HCT116 (cell line): Measurements from ENCODE around the gene GATB. TPM values are rescaled to one million over a fixed set of nuclear protein-coding genes. Genes with fewer than 3 reads are reported as not detected.
A peak's percentile ranks its signal among the peaks of the same experiment; 100 is the strongest.

Source experiments
- ATAC-seq: fragments of 200-7000 bp; cut with Tn5 transposase; 2 replicates; pipeline ENCODE4 v1.9.1; 2020; ENCODE audit warnings: mild to moderate bottlenecking, moderate library complexity
- BruUV-seq: library from RNA; stranded (reverse); fragments of 400-500 nt; replicated peaks from 2 replicates; lab custom pipeline; 2021; lab: Mats Ljungman, UMichigan
- CTCF ChIA-PET: fragments of 300-600 bp; sonication (Branson Sonifier 250); formaldehyde crosslinking; loops from one replicate; lab custom pipeline; 2021; ENCODE audit warnings: antibody characterized with exemption; lab: Charles Lee
- POLR2A ChIA-PET: fragments of 300-600, 350-600 bp; sonication (Branson Sonifier 250); formaldehyde crosslinking; loops from one replicate; lab custom pipeline; 2021; ENCODE audit warnings: antibody characterized with exemption; lab: Charles Lee
- RAD21 ChIA-PET, 2 experiments: fragments of 300-600 bp; sonication (Branson Sonifier 250); formaldehyde crosslinking; loops; one replicate each; lab custom pipeline; 2023; ENCODE audit warnings: low total read pairs in 2 of 2; ENCODE audit not compliant: uncharacterized antibody in 2 of 2, unreplicated experiment in 2 of 2, low non-redundant PET in 1 of 2; lab: Charles Lee
- DNase-seq: peaks from one replicate; pipeline ENCODE4 v3.0.0-alpha.2; 2010; ENCODE audit warnings: low read depth, low spot score
- H2AFZ ChIP-seq: fragments of 200-600 bp; shearing (Covaris generic), sonication (generic); 2 replicates; pipeline ENCODE4 v1.6.1; 2017; ENCODE audit warnings: low read depth, mixed run types, mixed read lengths, antibody characterized with exemption, low read length; ENCODE audit not compliant: poor library complexity, severe bottlenecking
- H3K27ac ChIP-seq: 2 replicates; pipeline ENCODE4 v1.5.1; 2012; ENCODE audit warnings: low read depth, low read length
- H3K27me3 ChIP-seq: fragments of 200-600 bp; sonication (generic); 2 replicates; pipeline ENCODE4 v1.6.1; 2016; ENCODE audit warnings: mixed run types, low read length, mixed read lengths; ENCODE audit not compliant: insufficient read depth
- H3K36me3 ChIP-seq, 2 experiments: fragments of 200-500 bp in 1 of 2; fragments of 200-600 bp in 1 of 2; sonication (Bioruptor generic) in 1 of 2; sonication (generic) in 1 of 2; 2 replicates each; pipeline versions ENCODE4 v1.5.1 to v1.6.1; 2014 to 2016; ENCODE audit warnings: low read length in 2 of 2, inconsistent platforms in 1 of 2, mixed read lengths in 1 of 2, mixed run types in 1 of 2; ENCODE audit not compliant: insufficient read depth in 2 of 2, control insufficient read depth in 1 of 2
- H3K4me1 ChIP-seq, 2 experiments: fragments of 200-600 bp in 1 of 2; sonication (generic) in 1 of 2; 2 replicates each; pipeline versions ENCODE4 v1.5.1 to v1.6.1; 2012 to 2017; ENCODE audit warnings: low read length in 2 of 2, inconsistent platforms in 1 of 2, mild to moderate bottlenecking in 1 of 2, mixed read lengths in 1 of 2, mixed run types in 1 of 2, moderate library complexity in 1 of 2; ENCODE audit not compliant: insufficient read depth in 2 of 2, control insufficient read depth in 1 of 2
- H3K4me2 ChIP-seq: fragments of 200-600 bp; sonication (generic); 2 replicates; pipeline ENCODE4 v1.6.1; 2017; ENCODE audit warnings: mixed run types, low read length, mixed read lengths
- H3K4me3 ChIP-seq, 2 experiments: fragments of 200-600 bp in 1 of 2; sonication (generic) in 1 of 2; replicated peaks in 1 of 2; 2 replicates each; pipeline ENCODE4 v1.5.1; 2011 to 2016; ENCODE audit warnings: low read length in 2 of 2, control low read depth in 1 of 2, low read depth in 1 of 2, mild to moderate bottlenecking in 1 of 2, mixed read lengths in 1 of 2, mixed run types in 1 of 2
- H3K79me2 ChIP-seq: fragments of 200-600 bp; sonication (generic); 2 replicates; pipeline ENCODE4 v1.6.1; 2017; ENCODE audit warnings: mild to moderate bottlenecking, mixed run types, low read length, moderate library complexity, mixed read lengths; ENCODE audit not compliant: insufficient read depth
- H3K9ac ChIP-seq: fragments of 200-600 bp; sonication (generic); 2 replicates; pipeline ENCODE4 v1.6.1; 2016; ENCODE audit warnings: low read length, mixed read lengths
- H3K9me2 ChIP-seq: fragments of 200-600 bp; sonication (generic), shearing (Covaris generic); 2 replicates; pipeline ENCODE4 v1.6.1; 2017; ENCODE audit warnings: mixed run types, mild to moderate bottlenecking, moderate library complexity; ENCODE audit not compliant: insufficient read depth
- H3K9me3 ChIP-seq, 2 experiments: fragments of 200-500 bp in 1 of 2; fragments of 200-600 bp in 1 of 2; sonication (Bioruptor generic) in 1 of 2; sonication (generic) in 1 of 2; 2 replicates each; pipeline ENCODE4 v1.6.1; 2014 to 2017; ENCODE audit warnings: low read length in 2 of 2, mixed read lengths in 2 of 2, inconsistent platforms in 1 of 2, low read depth in 1 of 2, mild to moderate bottlenecking in 1 of 2, mixed run types in 1 of 2, moderate library complexity in 1 of 2; ENCODE audit not compliant: control insufficient read depth in 1 of 2, insufficient read depth in 1 of 2
- H4K20me1 ChIP-seq: fragments of 200-600 bp; sonication (generic), shearing (Covaris generic); 2 replicates; pipeline ENCODE4 v1.6.1; 2017; ENCODE audit warnings: mixed run types, mild to moderate bottlenecking, moderate library complexity; ENCODE audit not compliant: insufficient read depth
- CBX3 ChIP-seq: IDR thresholded peaks from 2 replicates; pipeline ENCODE4 v1.6.1; 2012; ENCODE audit warnings: low read depth
- EGR1 ChIP-seq: IDR thresholded peaks from 2 replicates; pipeline ENCODE4 v1.6.1; 2012; ENCODE audit warnings: low read depth
- EZH2 ChIP-seq: fragments of 200-600 bp; sonication (generic); IDR thresholded peaks from 2 replicates; pipeline ENCODE4 v1.6.1; 2017; ENCODE audit warnings: antibody characterized with exemption, mixed run types
- RAD21 ChIP-seq: IDR thresholded peaks from 2 replicates; pipeline ENCODE4 v1.6.1; 2012; ENCODE audit warnings: low read depth, mild to moderate bottlenecking
- YY1 ChIP-seq: IDR thresholded peaks from 2 replicates; pipeline ENCODE4 v1.6.1; 2011; ENCODE audit warnings: low read length, low read depth, moderate library complexity, mild to moderate bottlenecking; ENCODE audit not compliant: insufficient replicate concordance; ENCODE audit errors: extremely low read depth
- intact Hi-C: fragments of 100-400 bp; cut with micrococcal nuclease; formaldehyde crosslinking; loops from 2 replicates; pipeline ENCODE4 v1.10.0; 2022
- total RNA-seq: library from RNA; stranded (reverse); gene quantifications from one replicate; pipeline ENCODE4 v1.2.1, GENCODE V29; 2021; ENCODE audit not compliant: unreplicated experiment
- TF ChIP-seq, protein P1 (sequence below), 3 experiments: fragments of 200-600 bp in 1 of 3; sonication (generic) in 1 of 3; IDR thresholded peaks in 2 of 3; conservative IDR thresholded peaks in 1 of 3; 2 replicates each; pipeline ENCODE4 v1.5.1; 2012 to 2017; ENCODE audit warnings: low read depth in 2 of 3, low read length in 2 of 3, antibody characterized with exemption in 1 of 3, borderline replicate concordance in 1 of 3, control low read depth in 1 of 3, mild to moderate bottlenecking in 1 of 3, mixed read lengths in 1 of 3, mixed run types in 1 of 3, moderate library complexity in 1 of 3; ENCODE audit not compliant: insufficient read depth in 1 of 3

The GATB gene
- total RNA-seq, 1 experiment from 2014 or later = 29.3 TPM

- POLR2A ChIA-PET = interaction anchor here (0.7 kb wide), 1 partner anchor 440 kb away, joined by 8 read pairs; no protein-coding TSS in a partner anchor
- peak overlapping the region; percentile 30; the same call in 1 of the 2 replicates for H3K4me2 ChIP-seq
- no peaks in the 10 kb centered on the region for H3K9me2 ChIP-seq
- ATAC-seq (peak; percentile 96), DNase-seq (peak; percentile 51)
- H2AFZ ChIP-seq = peak overlapping the region; percentile 98
- H3K9ac ChIP-seq = no peak overlapping the region
- RAD21 ChIA-PET = no interaction called here
- peaks cover 0 to 8% of the 10 kb centered on the region in 2 experiments; a peak in 1 of 4 replicates for H3K4me1 ChIP-seq
- no peak for TF ChIP-seq EGR1
- peak; percentile 85 for TF ChIP-seq YY1
- TF ChIP-seq, protein P1, sequence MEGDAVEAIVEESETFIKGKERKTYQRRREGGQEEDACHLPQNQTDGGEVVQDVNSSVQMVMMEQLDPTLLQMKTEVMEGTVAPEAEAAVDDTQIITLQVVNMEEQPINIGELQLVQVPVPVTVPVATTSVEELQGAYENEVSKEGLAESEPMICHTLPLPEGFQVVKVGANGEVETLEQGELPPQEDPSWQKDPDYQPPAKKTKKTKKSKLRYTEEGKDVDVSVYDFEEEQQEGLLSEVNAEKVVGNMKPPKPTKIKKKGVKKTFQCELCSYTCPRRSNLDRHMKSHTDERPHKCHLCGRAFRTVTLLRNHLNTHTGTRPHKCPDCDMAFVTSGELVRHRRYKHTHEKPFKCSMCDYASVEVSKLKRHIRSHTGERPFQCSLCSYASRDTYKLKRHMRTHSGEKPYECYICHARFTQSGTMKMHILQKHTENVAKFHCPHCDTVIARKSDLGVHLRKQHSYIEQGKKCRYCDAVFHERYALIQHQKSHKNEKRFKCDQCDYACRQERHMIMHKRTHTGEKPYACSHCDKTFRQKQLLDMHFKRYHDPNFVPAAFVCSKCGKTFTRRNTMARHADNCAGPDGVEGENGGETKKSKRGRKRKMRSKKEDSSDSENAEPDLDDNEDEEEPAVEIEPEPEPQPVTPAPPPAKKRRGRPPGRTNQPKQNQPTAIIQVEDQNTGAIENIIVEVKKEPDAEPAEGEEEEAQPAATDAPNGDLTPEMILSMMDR (IDR thresholded peaks at IDR 0.05 in 2 of 3, conservative IDR thresholded peaks at IDR 0.05 in 1 of 3; ENCODE audit: borderline replicate concordance in 1 of 3, insufficient read depth in 1 of 3, low read depth in 2 of 3, low read length in 2 of 3) = peak; percentile 86 to 96 (median 95)
- peak; percentile 57 for TF ChIP-seq RAD21
- 0 out of 2 replicates have a peak, but pooled peaks have one; percentile 48 for TF ChIP-seq CBX3
- TF ChIP-seq EZH2 = no peak
- no peak overlapping the region for H3K4me3 ChIP-seq
- no peaks in the 10 kb centered on the region for H3K9me3 ChIP-seq
- no TSS peak for BruUV-seq
- CTCF ChIA-PET = interaction anchor here (0.6 to 1.6 kb wide), 11 partner anchors 9 to 1535 kb away, joined by 3 to 16 read pairs (median 3); no protein-coding TSS in a partner anchor
- intact Hi-C loops = no loop called here
- no peak overlapping the region for H3K27ac ChIP-seq
- H3K27me3 ChIP-seq = no peaks in the 10 kb centered on the region
- H4K20me1 ChIP-seq = no peaks in the 10 kb centered on the region
- no peaks in the 10 kb centered on the region for H3K79me2 ChIP-seq
- no peaks in the 10 kb centered on the region for H3K36me3 ChIP-seq
These were observed 41.0 kb upstream of the GATB start for GRCh38 chr4:151801547-151802516.
